SK-N-SH (cell line): Measurements from ENCODE around the gene ATP6V0E1.

Experiments used
- CTCF ChIP-seq: fragments of 200-600 bp; sonication (generic); IDR thresholded peaks from 2 replicates; pipeline ENCODE4 v1.6.1; 2017; ENCODE audit warnings: antibody characterized with exemption, mild to moderate bottlenecking, moderate library complexity
- EP300 ChIP-seq, 2 experiments: IDR thresholded peaks; 2 replicates each; pipeline versions ENCODE4 v1.4.0 to v1.6.1; 2012; ENCODE audit warnings: borderline replicate concordance in 1 of 2, low read depth in 1 of 2, low read length in 1 of 2
- RAD21 ChIP-seq: IDR thresholded peaks from 2 replicates; pipeline ENCODE4 v1.6.1; 2012; ENCODE audit warnings: mild to moderate bottlenecking, low read length
- REST ChIP-seq: IDR thresholded peaks from 2 replicates; pipeline ENCODE4 v1.6.1; 2012; ENCODE audit warnings: mild to moderate bottlenecking, low read depth, low read length, moderate library complexity

DNA sequence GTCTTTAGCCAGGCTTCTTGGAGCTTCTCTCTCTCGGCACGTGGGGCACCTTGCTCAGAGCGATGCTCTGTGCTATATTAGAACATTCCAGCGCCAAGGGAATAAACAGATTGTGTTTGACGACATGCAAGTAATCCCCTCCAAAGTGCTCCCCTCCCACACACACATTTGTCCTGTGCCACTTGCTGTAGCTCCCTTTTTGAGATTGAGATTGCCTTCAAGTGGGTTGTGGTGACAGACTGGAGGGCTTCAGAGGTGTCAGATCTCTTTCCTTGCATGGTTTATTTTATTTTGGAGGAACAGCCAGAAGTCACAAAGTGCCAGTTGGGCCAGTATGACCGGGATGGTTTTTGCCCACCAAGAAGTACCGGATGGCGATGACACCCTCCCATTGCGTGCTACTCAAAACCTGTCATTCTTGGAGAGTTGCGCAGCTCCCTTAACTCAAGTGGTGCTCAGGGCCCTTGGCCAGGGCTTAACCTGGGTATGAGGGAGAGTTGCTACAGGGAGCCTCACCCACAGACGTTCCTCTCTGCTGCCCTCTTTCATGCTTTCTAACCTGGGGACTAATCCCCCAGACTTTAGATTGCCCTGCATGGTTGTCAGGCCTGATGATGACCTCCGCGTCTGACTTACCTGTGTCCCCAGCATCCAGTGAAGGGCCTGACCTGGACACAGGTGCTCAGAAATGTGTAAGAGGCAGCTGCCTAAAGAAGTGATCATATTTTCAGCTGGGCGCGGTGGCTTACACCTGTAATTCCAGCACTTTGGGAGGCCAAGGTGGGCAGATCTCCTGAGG, 43.1 kb upstream of the ATP6V0E1 start:
- no peak for TF ChIP-seq CTCF
- no peak for TF ChIP-seq EP300 (IDR thresholded peaks at IDR 0.05; ENCODE audit: borderline replicate concordance in 1 of 2, low read depth in 1 of 2, low read length in 1 of 2)
- TF ChIP-seq REST = no peak
- no peak for TF ChIP-seq RAD21
